GM21423 (cell line): ENCODE results near the gene TXNDC12.
A peak's percentile ranks its signal among the peaks of the same experiment; 100 is the strongest.
"Not testable (repeated sequence)": the region's sequence is repeated elsewhere in the genome, so short reads cannot be mapped to it uniquely, and the experiment has no call there.

Experiments
- ATAC-seq: cut with Tn5 transposase; IDR thresholded peaks from one replicate; pipeline ENCODE4 v1.9.1; 2021; ENCODE audit warnings: mild to moderate bottlenecking, moderate library complexity; ENCODE audit not compliant: unreplicated experiment

TXNDC12 gene

DNA sequence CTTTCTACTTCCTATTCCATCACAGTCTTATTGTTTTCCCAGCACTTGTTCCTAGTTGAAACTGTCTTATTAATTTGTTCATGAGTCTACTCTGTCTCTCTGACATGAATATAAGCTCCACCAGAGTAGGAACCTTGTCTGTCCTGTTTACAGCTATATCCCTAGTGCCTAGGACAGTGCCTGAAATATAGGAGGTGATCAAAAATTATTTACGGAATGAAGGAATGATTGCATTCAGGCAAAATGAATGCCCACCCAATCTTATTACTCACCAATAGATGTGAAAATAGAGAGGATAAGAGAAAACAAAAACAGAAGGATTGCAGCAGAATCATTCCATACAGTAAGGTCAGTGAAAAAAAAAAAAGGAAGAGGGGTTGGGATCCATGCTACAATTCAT, 1.1 kb downstream of the TXNDC12 start:
- no peak for ATAC-seq

GRCh38 chr1:52049337-52049736, 5.7 kb downstream of the TXNDC12 start:
- not testable (repeated sequence) for ATAC-seq

DNA sequence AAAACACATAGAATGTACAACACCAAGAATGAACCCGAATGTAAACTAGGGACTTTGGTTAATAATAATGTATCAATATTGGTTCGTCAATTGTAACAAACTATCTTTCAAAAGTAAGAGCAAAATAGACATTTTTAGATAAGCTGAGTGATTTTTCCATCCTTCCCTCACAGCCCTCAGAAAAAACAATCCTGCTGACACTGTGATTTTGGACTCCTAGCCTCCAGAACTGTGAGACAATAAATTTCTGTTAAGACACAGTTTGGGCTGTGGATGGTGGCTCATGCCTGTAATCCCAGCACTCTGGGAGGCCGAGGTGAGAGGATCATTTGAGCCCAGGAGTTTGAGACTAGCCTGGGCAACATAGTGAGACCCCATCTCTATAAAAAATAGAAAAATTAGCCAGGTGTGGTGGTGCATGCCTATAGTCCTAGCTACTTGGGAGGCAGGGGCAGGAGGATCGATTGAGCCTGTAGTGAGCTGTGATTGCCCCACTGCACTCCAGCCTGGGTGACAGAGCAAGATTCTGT, 9.3 kb downstream of the TXNDC12 start:
- ATAC-seq, result not testable (repeated sequence)

DNA sequence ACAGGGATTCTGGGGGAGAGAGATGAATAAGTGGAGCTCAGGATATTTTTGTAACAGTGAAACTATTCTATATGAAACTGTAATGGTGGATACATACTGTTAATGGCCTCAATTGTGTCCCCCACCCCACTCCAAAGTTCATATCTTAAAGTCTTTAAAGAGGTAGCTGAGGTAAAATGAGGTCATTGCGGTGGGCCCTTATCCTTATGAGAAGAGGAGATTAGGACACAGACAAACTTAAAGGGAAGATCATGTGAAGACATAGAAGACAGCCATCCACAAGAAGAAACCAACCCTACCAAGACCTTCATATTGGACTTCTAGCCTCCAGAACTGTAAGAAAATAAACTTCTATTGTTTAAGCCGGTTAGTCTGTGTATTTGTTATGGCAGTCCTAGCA, 9.8 kb downstream of the TXNDC12 start:
- ATAC-seq, result no peak

DNA sequence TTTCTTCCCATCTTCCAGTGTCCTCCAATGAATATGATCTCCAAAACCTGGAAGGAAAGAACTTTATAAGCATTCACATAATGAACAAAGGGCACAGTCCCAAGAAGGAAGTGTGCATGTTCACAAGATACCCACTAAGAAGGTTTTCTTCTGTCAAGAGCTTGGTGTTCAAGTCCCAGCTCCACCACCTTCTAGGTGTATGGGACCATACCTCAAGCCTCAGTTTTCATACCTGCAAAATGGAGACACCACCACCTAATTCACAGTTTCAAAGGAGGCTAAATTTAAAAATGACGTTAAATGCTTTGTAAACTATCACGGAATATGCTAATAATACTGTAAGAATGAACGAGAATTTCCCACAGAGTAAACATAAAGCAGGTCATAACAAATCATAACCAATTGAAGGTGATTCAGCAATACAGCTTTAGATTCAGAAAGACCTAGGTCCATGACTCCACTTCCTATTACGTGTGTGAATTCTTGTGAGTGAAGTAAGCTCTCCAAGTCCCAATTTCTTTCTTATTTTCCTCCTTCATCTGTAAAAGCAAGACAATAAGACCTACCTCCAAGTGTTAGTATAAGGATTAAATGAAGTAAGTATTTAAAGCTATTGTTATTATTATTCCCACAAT, 13.3 kb downstream of the TXNDC12 start:
- ATAC-seq, result no peak

DNA sequence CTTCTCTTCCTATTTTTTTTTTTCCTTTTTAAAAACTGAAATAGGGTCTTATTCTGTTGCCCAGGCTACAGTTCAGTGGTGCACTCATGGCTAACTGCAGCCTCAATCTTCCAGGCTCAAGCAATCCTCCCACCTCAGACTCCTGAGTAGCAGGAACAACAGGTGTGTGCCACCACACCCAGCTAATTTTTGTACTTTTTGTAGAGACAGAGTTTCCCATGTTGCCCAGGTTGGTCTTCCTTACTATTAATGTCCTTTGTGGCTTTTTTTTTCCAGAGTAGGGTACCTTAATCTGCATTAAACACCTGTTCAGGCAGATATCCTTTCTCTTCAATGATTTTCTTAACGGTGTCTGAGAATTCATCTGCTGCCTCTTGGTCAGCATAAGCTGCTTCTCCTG, 17.1 kb downstream of the TXNDC12 start:
- ATAC-seq, result no peak

- no peak for ATAC-seq
These were observed 17.6 kb downstream of the TXNDC12 start for GRCh38 chr1:52037402-52037814.

GRCh38 chr1:52034050-52034384, 21.0 kb downstream of the TXNDC12 start:
- ATAC-seq, result no peak

- peak; percentile 88 for ATAC-seq
These were observed 21.6 kb downstream of the TXNDC12 start, which contains the start of gene KTI12 for GRCh38 chr1:52033190-52034049. Gene KTI12 (minus strand): TSS chr1:52033810. CDS start chr1:52033761, 49 bp downstream.

- peak; percentile 45 for ATAC-seq
These were observed 22.2 kb downstream of the TXNDC12 start for GRCh38 chr1:52032785-52033131.

- peak; percentile 28 for ATAC-seq
These were observed 22.7 kb downstream of the TXNDC12 start for GRCh38 chr1:52032124-52032784.

GRCh38 chr1:52028839-52029238, 26.2 kb downstream of the TXNDC12 start:
- not testable (repeated sequence) for ATAC-seq

DNA sequence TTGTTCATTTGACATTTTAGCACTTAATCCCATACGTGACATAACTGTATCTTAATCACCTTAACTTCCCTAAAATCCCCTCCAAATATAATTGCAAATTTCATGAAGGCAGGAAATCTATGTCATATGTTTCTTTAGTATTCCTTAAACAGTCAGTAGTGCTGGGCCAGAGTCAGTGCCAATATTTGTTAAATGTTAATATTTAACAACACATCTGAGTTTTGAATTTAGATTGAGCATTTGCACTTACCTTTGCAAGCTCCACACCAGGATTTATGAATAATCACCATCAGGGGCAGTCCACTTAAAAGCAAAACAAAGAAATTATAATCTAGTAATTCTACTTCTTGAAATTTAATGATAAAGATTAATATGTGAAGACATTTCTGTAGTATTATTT, 26.7 kb downstream of the TXNDC12 start:
- no peak for ATAC-seq

DNA sequence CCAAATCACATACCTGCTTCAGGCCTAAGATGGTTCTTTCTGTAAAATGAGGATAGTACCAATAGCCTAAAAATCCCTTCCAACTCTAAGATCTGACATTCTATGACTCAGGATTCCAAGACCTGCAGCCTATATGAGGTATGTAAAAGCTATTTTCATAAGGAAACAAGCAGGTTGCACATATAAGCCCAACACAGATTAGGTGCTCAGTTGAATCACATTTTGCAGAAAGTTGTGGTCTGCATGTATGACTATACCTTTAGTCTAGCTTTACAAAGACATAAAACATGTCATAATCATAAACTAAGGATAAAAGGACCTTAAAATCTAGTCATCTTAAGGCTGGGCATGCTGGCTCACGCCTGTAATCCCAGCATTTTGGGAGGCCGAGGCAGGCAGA, 28.7 kb downstream of the TXNDC12 start:
- ATAC-seq, result no peak

DNA sequence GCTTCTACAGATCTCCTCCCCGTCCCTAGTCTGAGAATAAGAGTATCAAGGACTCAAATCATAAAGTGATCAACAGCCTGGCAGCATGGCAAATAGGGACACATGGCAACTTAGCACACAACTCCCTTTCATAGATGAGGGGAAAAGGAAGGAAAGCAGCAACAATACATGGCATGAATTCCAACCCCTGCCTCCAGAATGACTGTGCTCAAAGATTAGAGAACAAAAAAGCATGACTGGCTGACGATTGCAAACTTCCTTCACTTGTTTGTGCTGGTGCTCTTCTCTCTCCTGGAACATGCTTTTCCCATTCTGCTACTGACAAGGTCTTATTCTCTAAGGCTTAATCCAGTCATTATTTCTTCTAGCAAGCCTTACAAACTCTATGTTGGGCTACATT, 32.9 kb downstream of the TXNDC12 start:
- no peak for ATAC-seq

DNA sequence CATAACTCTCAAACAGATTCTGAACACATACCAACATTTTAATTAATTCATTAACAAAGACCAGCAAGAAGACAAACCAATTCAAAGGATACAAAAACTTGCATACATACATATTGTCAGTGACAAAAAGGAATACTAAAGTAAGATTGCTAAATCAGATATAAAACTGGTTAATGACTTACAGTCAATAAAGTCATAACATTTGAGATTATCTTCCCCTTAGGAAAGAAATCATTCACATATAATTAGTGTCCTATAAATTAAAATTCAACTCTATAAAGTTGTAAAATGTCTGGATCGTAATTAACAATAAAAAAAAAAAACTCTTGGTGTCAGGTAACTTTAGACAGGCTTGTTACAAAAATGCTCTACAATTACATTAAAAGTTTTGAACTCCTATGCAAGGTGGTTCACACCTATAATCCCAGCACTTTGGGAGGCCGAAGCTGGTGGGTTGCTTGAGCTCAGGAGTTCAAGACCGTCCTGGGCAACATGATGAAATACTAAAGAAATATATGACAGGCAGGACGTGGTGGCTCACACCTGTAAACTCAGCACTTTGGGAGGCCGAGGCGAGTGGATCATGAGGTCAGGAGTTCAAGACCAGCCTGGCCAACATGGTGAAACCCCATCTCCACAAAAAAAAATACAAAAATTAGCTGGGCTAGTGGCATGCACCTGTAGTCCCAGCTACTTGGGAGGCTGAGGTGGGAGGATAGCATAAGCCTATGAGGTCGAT, 46.8 kb downstream of the TXNDC12 start:
- no peak for ATAC-seq

DNA sequence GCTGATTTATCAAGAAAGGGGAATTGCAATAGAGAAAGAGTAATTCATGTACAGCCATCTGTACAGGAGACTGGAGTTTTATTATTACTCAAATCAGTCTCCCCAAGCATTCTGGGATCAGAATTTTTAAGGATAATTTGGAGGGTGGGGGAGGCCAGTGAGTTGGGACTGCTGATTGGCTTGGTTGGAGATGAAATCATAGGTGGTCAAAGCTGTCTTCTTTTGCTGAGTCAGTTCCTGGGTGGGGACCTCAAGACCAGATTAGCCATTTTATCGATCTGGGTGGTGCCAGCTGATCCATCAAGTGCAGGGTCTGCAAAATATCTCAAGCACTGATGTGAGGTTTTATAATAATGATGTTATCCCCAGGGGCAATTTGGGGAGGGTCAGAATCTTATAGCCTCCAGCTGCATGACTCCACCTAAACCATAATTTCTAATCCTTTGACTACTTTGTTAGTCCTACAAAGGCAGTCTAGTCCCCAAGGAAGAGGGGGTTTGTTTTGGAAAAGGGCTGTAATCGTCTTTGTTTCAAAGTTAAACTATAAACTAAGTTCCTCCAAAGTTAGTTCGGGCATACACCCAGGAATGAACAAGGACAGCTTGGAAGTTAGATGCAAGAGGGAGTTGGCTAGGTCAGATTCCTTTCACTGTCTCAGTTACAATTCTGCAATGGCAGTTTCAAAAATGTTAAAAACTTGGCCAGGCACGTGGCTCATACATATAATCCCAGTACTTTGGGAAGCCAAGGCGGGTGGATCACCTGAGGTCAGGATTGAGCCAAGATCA, 47.6 kb downstream of the TXNDC12 start:
- no peak for ATAC-seq

GRCh38 chr1:52006081-52006553, 48.9 kb downstream of the TXNDC12 start:
- not testable (repeated sequence) for ATAC-seq

GRCh38 chr1:52005548-52005947, 49.4 kb downstream of the TXNDC12 start:
- not testable (repeated sequence) for ATAC-seq

GRCh38 chr1:52003877-52004276, 51.1 kb downstream of the TXNDC12 start:
- ATAC-seq, result no peak
